IPS-11a (cell line): Measurements from ENCODE around the gene MMP1.

ENCODE experiments used
- H3K4me3 ChIP-seq: one replicate; pipeline ENCODE4 v1.5.1; 2013; ENCODE audit warnings: low read depth, low read length, control low read depth

The MMP1 gene

GRCh38 chr11:102807921-102808320 lies 10.0 kb upstream of the MMP1 start:
- H3K4me3 ChIP-seq: no peak overlapping the region

- no peak overlapping the region for H3K4me3 ChIP-seq
Observed at GRCh38 chr11:102806296-102806695, 8.3 kb upstream of the MMP1 start.

- H3K4me3 ChIP-seq: no peak overlapping the region
Observed at GRCh38 chr11:102802341-102802740, 4.4 kb upstream of the MMP1 start.

- H3K4me3 ChIP-seq: no peak overlapping the region
Observed at GRCh38 chr11:102800767-102801166, 2.8 kb upstream of the MMP1 start.

GRCh38 chr11:102799681-102800340 lies 1.9 kb upstream of the MMP1 start:
- no peak overlapping the region for H3K4me3 ChIP-seq

GRCh38 chr11:102794382-102794781 lies 3.6 kb downstream of the MMP1 start:
- no peak overlapping the region for H3K4me3 ChIP-seq

GRCh38 chr11:102793677-102794290 lies 4.2 kb downstream of the MMP1 start:
- no peak overlapping the region for H3K4me3 ChIP-seq

- no peak overlapping the region for H3K4me3 ChIP-seq
Observed at GRCh38 chr11:102792604-102793003, 5.4 kb downstream of the MMP1 start.

GRCh38 chr11:102791271-102792036 lies 6.5 kb downstream of the MMP1 start:
- no peak overlapping the region for H3K4me3 ChIP-seq

- H3K4me3 ChIP-seq: no peak overlapping the region
Observed at GRCh38 chr11:102788334-102788995, 9.5 kb downstream of the MMP1 start.

- H3K4me3 ChIP-seq: no peak overlapping the region
Observed at GRCh38 chr11:102784380-102784779, 13.6 kb downstream of the MMP1 start.

GRCh38 chr11:102783720-102784119 lies 14.2 kb downstream of the MMP1 start:
- H3K4me3 ChIP-seq: no peak overlapping the region

- H3K4me3 ChIP-seq: no peak overlapping the region
Observed at GRCh38 chr11:102783016-102783415, 14.9 kb downstream of the MMP1 start.

- no peak overlapping the region for H3K4me3 ChIP-seq
Observed at GRCh38 chr11:102781676-102782075, 16.3 kb downstream of the MMP1 start.

GRCh38 chr11:102780491-102780918 lies 17.5 kb downstream of the MMP1 start, which contains the start of gene MMP10:
Gene MMP10 (minus strand): TSS chr11:102780628. CDS start chr11:102780591, 37 bp downstream.
- H3K4me3 ChIP-seq: no peak within 1 kb of the TSS

- H3K4me3 ChIP-seq: no peak overlapping the region
Observed at GRCh38 chr11:102776454-102776853, 21.5 kb downstream of the MMP1 start.

- H3K4me3 ChIP-seq: no peak overlapping the region
Observed at GRCh38 chr11:102773386-102773785, 24.6 kb downstream of the MMP1 start.

GRCh38 chr11:102771351-102771750 lies 26.6 kb downstream of the MMP1 start:
- no peak overlapping the region for H3K4me3 ChIP-seq

GRCh38 chr11:102770191-102770590 lies 27.8 kb downstream of the MMP1 start:
- H3K4me3 ChIP-seq: no peak overlapping the region

GRCh38 chr11:102767800-102768199 lies 30.2 kb downstream of the MMP1 start:
- no peak overlapping the region for H3K4me3 ChIP-seq

GRCh38 chr11:102763440-102763839 lies 34.5 kb downstream of the MMP1 start:
- H3K4me3 ChIP-seq: no peak overlapping the region
